ENCODE results near the gene MAPK8IP3. TPM values are rescaled to one million over a fixed set of nuclear protein-coding genes. Genes with fewer than 3 reads are reported as not detected.

Gene MAPK8IP3
- total RNA-seq, 1 donor from 2014 or later = 32.6 TPM

DNA sequence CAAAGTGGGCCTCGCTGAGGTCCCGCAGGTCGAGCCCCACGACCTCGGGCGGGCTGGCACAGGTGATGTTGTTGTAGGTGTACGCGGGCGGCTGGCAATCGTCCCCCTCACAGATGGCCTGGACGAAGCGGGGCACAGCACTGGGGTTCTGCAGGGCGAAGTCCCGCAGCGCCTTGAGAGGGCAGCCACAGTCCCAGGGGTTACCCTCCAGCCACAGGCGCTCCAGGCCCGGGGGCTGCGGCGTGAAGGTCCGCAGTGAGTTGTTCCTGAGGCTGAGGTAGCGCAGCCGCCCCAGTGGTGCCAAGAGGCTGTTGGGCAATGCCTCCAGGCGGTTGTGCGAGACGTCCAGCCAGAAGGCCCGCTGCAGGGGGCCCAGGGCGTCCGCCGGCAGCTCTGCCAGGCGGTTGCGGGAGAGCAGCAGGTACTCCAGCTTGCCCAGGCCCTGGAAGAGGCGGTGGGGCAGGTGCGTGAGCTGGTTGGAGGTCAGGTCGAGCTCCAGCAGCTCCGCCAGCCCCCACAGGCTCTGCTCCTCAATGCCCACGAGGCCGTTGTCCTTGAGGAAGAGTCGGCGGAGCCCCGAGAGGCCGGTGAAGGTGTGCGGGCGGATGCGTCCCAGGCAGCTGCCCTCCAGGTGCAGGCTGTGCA is 84.7 kb downstream of the MAPK8IP3 start:
- Histone ChIP-seq H3K4me3 (ENCODE audit: low read depth, low read length) (no peak overlapping the region), H3K27me3 (ENCODE audit: control insufficient read depth, insufficient read depth, low read length) (peaks cover 2% of the 10 kb centered on the region), H3K36me3 (ENCODE audit: control insufficient read depth, insufficient read depth, low read length) (no peaks in the 10 kb centered on the region)
- DNase-seq (ENCODE audit: low read depth) = no peak
- TF ChIP-seq, protein P1, sequence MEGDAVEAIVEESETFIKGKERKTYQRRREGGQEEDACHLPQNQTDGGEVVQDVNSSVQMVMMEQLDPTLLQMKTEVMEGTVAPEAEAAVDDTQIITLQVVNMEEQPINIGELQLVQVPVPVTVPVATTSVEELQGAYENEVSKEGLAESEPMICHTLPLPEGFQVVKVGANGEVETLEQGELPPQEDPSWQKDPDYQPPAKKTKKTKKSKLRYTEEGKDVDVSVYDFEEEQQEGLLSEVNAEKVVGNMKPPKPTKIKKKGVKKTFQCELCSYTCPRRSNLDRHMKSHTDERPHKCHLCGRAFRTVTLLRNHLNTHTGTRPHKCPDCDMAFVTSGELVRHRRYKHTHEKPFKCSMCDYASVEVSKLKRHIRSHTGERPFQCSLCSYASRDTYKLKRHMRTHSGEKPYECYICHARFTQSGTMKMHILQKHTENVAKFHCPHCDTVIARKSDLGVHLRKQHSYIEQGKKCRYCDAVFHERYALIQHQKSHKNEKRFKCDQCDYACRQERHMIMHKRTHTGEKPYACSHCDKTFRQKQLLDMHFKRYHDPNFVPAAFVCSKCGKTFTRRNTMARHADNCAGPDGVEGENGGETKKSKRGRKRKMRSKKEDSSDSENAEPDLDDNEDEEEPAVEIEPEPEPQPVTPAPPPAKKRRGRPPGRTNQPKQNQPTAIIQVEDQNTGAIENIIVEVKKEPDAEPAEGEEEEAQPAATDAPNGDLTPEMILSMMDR (IDR thresholded peaks at IDR 0.05; ENCODE audit: insufficient read depth, low read length, poor library complexity, severe bottlenecking) = no peak

- no peaks in the 10 kb centered on the region for H3K36me3 ChIP-seq (ENCODE audit: control insufficient read depth, insufficient read depth, low read length)
- H3K27me3 ChIP-seq (ENCODE audit: control insufficient read depth, insufficient read depth, low read length) = peaks cover 2% of the 10 kb centered on the region
- no peak for DNase-seq (ENCODE audit: low read depth)
- TF ChIP-seq, protein P1 (IDR thresholded peaks at IDR 0.05; ENCODE audit: insufficient read depth, low read length, poor library complexity, severe bottlenecking) = no peak
- H3K4me3 ChIP-seq (ENCODE audit: low read depth, low read length) = no peak overlapping the region
Observed at GRCh38 chr16:1791256-1791942, 85.4 kb downstream of the MAPK8IP3 start.

DNA sequence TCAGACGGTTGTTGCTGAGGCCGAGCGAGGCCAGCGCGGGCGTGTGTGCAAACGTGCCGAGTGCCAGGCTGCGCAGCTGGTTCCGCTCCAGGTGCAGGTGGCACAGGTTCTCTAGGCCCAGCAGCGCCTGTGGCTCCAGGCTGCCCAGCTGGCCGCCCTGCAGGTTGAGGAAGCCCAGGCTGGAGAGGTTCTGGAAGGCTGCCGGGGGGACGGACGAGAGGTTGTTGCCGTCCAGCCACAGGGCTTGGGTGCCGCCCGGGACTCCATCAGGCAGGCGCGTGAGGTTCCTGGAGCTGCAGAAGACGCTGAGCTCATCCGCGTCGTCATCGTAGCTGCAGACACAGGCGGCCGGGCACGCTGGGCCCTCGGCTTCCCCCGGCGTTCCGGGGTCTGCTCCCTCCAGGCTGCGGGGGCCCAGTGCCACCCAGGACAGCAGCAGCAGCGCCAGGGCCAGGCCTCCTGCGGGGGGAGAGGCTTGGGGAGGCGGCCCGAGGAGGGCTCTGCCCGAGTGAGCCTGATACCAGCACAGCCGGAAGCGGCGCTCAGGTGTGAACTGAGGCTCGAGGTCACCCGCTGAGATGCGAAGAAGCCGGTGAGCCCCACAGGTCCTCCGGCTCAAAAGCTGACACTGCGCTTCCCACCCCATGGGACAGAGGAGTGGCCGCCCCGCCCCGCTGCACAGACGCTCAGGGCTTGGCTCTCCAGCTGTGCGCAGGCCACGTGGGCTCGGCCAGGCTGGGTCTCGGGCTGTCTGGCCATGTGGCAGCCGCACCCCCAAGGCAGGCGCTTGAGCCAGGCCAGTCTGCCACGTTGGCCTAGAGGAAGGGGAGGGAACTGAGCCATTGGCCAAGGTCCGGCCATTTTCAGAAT is 86.2 kb downstream of the MAPK8IP3 start:
- Histone ChIP-seq H3K4me3 (ENCODE audit: low read depth, low read length) (no peak overlapping the region), H3K27me3 (ENCODE audit: control insufficient read depth, insufficient read depth, low read length) (peaks cover 2% of the 10 kb centered on the region), H3K36me3 (ENCODE audit: control insufficient read depth, insufficient read depth, low read length) (no peaks in the 10 kb centered on the region)
- DNase-seq (ENCODE audit: low read depth) = no peak
- TF ChIP-seq, protein P1 (IDR thresholded peaks at IDR 0.05; ENCODE audit: insufficient read depth, low read length, poor library complexity, severe bottlenecking) = no peak

- no peak overlapping the region for H3K4me3 ChIP-seq (ENCODE audit: low read depth, low read length)
- peaks cover 2% of the 10 kb centered on the region for H3K27me3 ChIP-seq (ENCODE audit: control insufficient read depth, insufficient read depth, low read length)
- DNase-seq (ENCODE audit: low read depth) = no peak
- TF ChIP-seq, protein P1 (IDR thresholded peaks at IDR 0.05; ENCODE audit: insufficient read depth, low read length, poor library complexity, severe bottlenecking) = no peak
- no peaks in the 10 kb centered on the region for H3K36me3 ChIP-seq (ENCODE audit: control insufficient read depth, insufficient read depth, low read length)
Observed at GRCh38 chr16:1792836-1793577, 87.0 kb downstream of the MAPK8IP3 start.

DNA sequence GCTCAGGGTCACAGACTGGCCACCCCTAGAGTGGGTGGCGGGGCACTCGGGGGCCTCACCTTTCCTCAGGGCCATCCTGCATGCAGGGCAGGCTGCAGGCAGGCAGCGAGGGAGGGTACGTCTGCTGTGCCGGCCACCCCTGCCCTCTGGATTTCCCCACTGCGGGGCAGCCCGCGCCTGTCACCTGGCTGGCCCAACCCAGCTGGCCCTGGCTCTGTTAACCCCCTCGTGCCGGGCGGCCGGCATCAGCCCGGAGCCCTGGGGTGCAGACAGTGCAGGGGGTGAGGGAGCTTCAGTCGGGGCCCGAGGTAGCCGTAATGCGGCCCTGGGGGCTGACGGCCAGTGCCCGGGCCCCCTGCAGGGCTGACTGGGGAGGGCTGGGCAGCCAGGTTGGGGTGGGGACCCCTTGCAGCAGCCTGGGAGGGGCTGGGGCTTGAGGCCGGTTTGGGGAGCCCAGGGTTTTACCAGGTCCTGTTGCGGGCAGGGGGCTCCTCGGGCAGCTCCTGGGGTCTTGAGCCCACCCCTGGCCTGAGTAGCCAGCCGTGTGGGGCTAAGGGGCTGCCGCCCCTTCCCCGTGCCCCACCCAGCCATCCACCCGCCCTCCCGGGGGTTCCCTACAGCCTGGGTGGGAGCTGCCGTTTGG is 87.7 kb downstream of the MAPK8IP3 start, which contains the start of gene IGFALS:
TSS of gene IGFALS (minus strand) at position 128 of the 643 bp plus-strand sequence. CDS start at position 75, 53 bp downstream.
- Histone ChIP-seq H3K4me3 (ENCODE audit: low read depth, low read length) (no peak within 1 kb of the TSS), H3K36me3 (ENCODE audit: control insufficient read depth, insufficient read depth, low read length) (no peaks in the 10 kb centered on the region), H3K27me3 (ENCODE audit: control insufficient read depth, insufficient read depth, low read length) (peaks cover 2% of the 10 kb centered on the region)
- TF ChIP-seq, protein P1 (IDR thresholded peaks at IDR 0.05; ENCODE audit: insufficient read depth, low read length, poor library complexity, severe bottlenecking) = no peak
- DNase-seq (ENCODE audit: low read depth) = no peak
